Transverse colon (tissue), 4 donors: Measurements from ENCODE around the gene OR4M1. TPM values are rescaled to one million over a fixed set of nuclear protein-coding genes. Genes with fewer than 3 reads are reported as not detected.
"Not testable (repeated sequence)": the region's sequence is repeated elsewhere in the genome, so short reads cannot be mapped to it uniquely, and the experiment has no call there.

Source experiments
- DNase-seq: peaks from one replicate; pipeline ENCODE4 v3.0.0-alpha.2; 2019
- H3K27ac ChIP-seq, 4 donors: fragments of 200-600 bp; sonication (generic); 2 replicates each; pipeline ENCODE4 v1.5.1; 2016 to 2018; ENCODE audit warnings: inconsistent platforms in 4 of 4
- H3K27me3 ChIP-seq: fragments of 200-600 bp; sonication (generic); 2 replicates; pipeline ENCODE4 v1.5.1; 2017; ENCODE audit warnings: inconsistent platforms
- H3K36me3 ChIP-seq, 4 donors: fragments of 200-600 bp; sonication (generic); 2 replicates each; pipeline ENCODE4 v1.5.1; 2017 to 2019; ENCODE audit warnings: inconsistent platforms in 4 of 4
- H3K4me1 ChIP-seq, 4 donors: fragments of 200-600 bp; sonication (generic); 2 replicates each; pipeline ENCODE4 v1.5.1; 2017 to 2020; ENCODE audit warnings: inconsistent platforms in 4 of 4
- H3K4me3 ChIP-seq, 4 donors: fragments of 200-600 bp; sonication (generic); 1 replicate in 1 of 4; 2 replicates in 3 of 4; pipeline versions ENCODE4 v1.5.1 to v1.6.1; 2017 to 2019; ENCODE audit warnings: inconsistent platforms in 4 of 4
- H3K9me3 ChIP-seq, 2 donors: fragments of 200-600 bp; sonication (generic); 2 replicates each; pipeline ENCODE4 v1.5.1; 2017 to 2019; ENCODE audit warnings: inconsistent platforms in 2 of 2
- CTCF ChIP-seq, 5 experiments: fragments of 200-600 bp in 3 of 5; fragments of 450-650 bp in 2 of 5; sonication (generic) in 3 of 5; IDR thresholded peaks; 1 replicate in 2 of 5; 2 replicates in 3 of 5; pipeline ENCODE4 v1.5.1; 2016 to 2017; ENCODE audit warnings: antibody characterized with exemption in 5 of 5, inconsistent platforms in 3 of 5, mild to moderate bottlenecking in 2 of 5, moderate library complexity in 1 of 5
- EP300 ChIP-seq: sonication (generic); formaldehyde crosslinking; IDR thresholded peaks from one replicate; pipeline ENCODE4 v1.6.1; 2017; ENCODE audit warnings: antibody characterized with exemption, low read depth
- POLR2A ChIP-seq: fragments of 450-650 bp; IDR thresholded peaks from one replicate; pipeline ENCODE4 v1.6.1; 2016; ENCODE audit warnings: antibody characterized with exemption, mild to moderate bottlenecking, moderate library complexity
- POLR2AphosphoS5 ChIP-seq, 3 donors: sonication (generic); formaldehyde crosslinking; IDR thresholded peaks; one replicate each; pipeline ENCODE4 v1.6.1; 2016; ENCODE audit warnings: antibody characterized with exemption in 3 of 3
- WGBS, 2 donors: methylation state at CpG; one replicate each; pipeline ENCODE4 v1.1.5; 2018; ENCODE audit warnings: low coverage in 1 of 2; 5-methylcytosine and 5-hydroxymethylcytosine counted together
- in situ Hi-C, 4 donors: fragments of 200-750 bp; cut with MboI; loops; one replicate each; pipeline versions ENCODE4 v1.15.0 to v1.15.1; 2017; ENCODE audit warnings: low sequenced_read_pairs in 3 of 4, low pct_ligation_motif_present in 1 of 4, low pct_unique_long_range_greater_than_20kb in 1 of 4
- intact Hi-C: fragments of 100-400 bp; cut with DNase I; formaldehyde crosslinking; loops from one replicate; pipeline ENCODE4 v1.15.1; 2023; ENCODE audit warnings: low total_unique reads
- total RNA-seq, 4 donors: library from RNA; depleted of rRNA; stranded (reverse); fragments of >200 nt; gene quantifications; one replicate each; pipeline ENCODE4 v1.1.0, GENCODE V29; 2016

The OR4M1 gene
- total RNA-seq, 4 donors from 2014 or later, result not detected

DNA sequence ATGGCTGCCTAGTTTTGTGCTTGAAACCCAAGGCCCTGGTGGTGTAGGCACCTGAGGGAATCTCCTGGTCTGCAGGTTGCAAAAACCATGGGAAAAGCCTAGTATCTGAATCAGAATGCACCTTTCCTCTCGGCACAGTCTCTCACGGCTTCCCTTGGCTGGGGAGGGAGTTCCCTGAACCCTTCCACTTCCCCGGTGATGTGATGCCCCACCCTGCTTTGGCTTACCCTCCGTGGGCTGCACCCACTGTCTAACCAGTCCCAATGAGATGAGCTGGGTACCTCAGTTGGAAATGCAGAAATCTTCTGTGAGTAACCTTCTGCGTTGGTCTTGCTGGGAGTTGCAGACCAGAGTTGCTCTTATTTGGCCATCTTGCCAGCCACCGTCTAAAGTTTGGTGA lies 47.7 kb downstream of the OR4M1 start:
- H3K27me3 ChIP-seq, in situ Hi-C loops, H3K36me3 ChIP-seq, intact Hi-C loops, H3K27ac ChIP-seq, DNase-seq, H3K4me1 ChIP-seq, H3K4me3 ChIP-seq: not testable (repeated sequence)
- WGBS, 2 donors, result 45% methylated on average over 6 of the region's 6 CpGs; no CpG with 5 or more reads in 1 of the 2 donors
- H3K9me3 ChIP-seq, result peaks cover 0 to 16% of the 10 kb centered on the region in 2 donors

- Histone ChIP-seq H3K27ac (no peak overlapping the region), H3K36me3 (no peaks in the 10 kb centered on the region), H3K27me3 (no peaks in the 10 kb centered on the region), H3K4me1 (no peaks in the 10 kb centered on the region), H3K4me3 (no peak overlapping the region), H3K9me3 (peaks cover 0 to 14% of the 10 kb centered on the region in 2 donors)
- WGBS, 2 donors, result 50 to 65% methylated on average over 1 of the region's 1 CpG
- intact Hi-C loops, result no loop called here
- TF ChIP-seq EP300 (no peak), CTCF (IDR thresholded peaks at IDR 0.05) (no peak), POLR2A (no peak), POLR2AphosphoS5 (IDR thresholded peaks at IDR 0.05) (no peak)
- no peak for DNase-seq
- in situ Hi-C loops, result no loop called here
Measured at GRCh38 chr14:19823178-19823577, 49.9 kb downstream of the OR4M1 start.

DNA sequence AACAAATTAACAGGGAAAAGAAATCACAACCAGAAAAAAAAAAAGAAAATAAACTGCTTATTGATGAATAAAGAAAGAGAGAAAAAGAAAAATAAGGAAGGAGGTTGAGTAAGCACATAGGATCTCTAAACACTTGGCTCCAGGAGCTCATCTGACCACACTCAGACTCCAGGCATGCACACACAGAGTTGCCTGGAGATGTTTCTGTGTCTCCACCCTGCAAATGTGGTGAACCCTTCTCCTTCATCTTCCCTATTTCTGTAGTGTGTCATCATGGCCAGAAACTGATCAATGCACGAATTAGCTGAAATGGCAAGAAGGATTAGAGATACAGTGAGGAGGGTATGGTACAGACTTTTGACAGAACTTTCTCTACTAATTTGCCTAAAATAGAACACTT lies 50.5 kb downstream of the OR4M1 start:
- no peaks in the 10 kb centered on the region for H3K4me1 ChIP-seq

DNA sequence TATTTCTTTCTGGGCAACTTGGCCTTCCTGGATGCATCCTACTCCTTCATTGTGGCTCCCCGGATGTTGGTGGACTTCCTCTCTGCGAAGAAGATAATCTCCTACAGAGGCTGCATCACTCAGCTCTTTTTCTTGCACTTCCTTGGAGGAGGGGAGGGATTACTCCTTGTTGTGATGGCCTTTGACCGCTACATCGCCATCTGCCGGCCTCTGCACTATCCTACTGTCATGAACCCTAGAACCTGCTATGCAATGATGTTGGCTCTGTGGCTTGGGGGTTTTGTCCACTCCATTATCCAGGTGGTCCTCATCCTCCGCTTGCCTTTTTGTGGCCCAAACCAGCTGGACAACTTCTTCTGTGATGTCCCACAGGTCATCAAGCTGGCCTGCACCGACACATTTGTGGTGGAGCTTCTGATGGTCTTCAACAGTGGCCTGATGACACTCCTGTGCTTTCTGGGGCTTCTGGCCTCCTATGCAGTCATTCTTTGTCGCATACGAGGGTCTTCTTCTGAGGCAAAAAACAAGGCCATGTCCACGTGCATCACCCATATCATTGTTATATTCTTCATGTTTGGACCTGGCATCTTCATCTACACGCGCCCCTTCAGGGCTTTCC lies 54.4 kb downstream of the OR4M1 start:
- H3K9me3 ChIP-seq, H3K27me3 ChIP-seq, H3K36me3 ChIP-seq, DNase-seq, H3K4me3 ChIP-seq, intact Hi-C loops, H3K4me1 ChIP-seq, H3K27ac ChIP-seq, in situ Hi-C loops: not testable (repeated sequence)
- 71 to 72% methylated on average over 5 to 12 of the region's 12 CpGs for WGBS, 2 donors

More for the DNA sequence above, 50.5 kb downstream of the OR4M1 start:
- 33 to 40% methylated on average over 1 of the region's 1 CpG for WGBS, 2 donors
- in situ Hi-C loops (no loop called here), intact Hi-C loops (no loop called here)
- H3K27me3 ChIP-seq, result no peaks in the 10 kb centered on the region
- no peak overlapping the region for H3K4me3 ChIP-seq
- H3K9me3 ChIP-seq, result peaks cover 0 to 14% of the 10 kb centered on the region in 2 donors
- no peaks in the 10 kb centered on the region for H3K36me3 ChIP-seq
- DNase-seq, result no peak
- H3K27ac ChIP-seq, result no peak overlapping the region
- TF ChIP-seq POLR2A (no peak), POLR2AphosphoS5 (IDR thresholded peaks at IDR 0.05) (no peak), EP300 (no peak), CTCF (IDR thresholded peaks at IDR 0.05) (no peak)

DNA sequence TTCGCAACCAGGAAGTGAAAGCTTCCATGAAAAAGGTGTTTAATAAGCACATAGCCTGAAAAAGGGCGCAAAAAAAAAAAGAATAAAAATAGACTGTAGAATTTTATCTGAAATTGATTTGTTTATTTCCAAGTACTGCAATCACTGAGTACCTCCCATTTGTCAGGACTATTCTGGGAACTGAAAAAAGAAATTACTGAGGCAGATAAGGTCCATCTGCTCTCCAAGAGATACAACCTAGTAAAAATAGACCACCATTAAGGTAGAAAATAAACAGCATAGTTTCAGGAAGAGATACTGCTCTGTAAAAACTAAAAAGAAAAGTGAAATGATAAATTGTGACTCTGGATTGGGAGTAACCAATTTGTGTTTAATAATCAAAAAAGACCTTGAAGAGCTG lies 55.0 kb downstream of the OR4M1 start:
- Histone ChIP-seq H3K27me3 (no peaks in the 10 kb centered on the region), H3K4me1 (no peaks in the 10 kb centered on the region), H3K9me3 (peaks cover 0 to 10% of the 10 kb centered on the region in 2 donors), H3K4me3 (no peak overlapping the region), H3K27ac (no peak overlapping the region), H3K36me3 (no peaks in the 10 kb centered on the region)
- intact Hi-C loops, result no loop called here
- WGBS, 2 donors, result 75 to 94% methylated on average over 2 of the region's 2 CpGs
- TF ChIP-seq EP300 (no peak), POLR2A (no peak), POLR2AphosphoS5 (IDR thresholded peaks at IDR 0.05) (no peak), CTCF (IDR thresholded peaks at IDR 0.05) (no peak)
- DNase-seq, result no peak
- in situ Hi-C loops, result no loop called here

Other genes with a start within 250 kb of the OR4M1 start
- gene OR11H2, start 59.6 kb upstream of the OR4M1 start, total RNA-seq, result not detected
- not detected for gene OR4Q3, start 29.9 kb upstream of the OR4M1 start, total RNA-seq
- gene OR4N2, start 30.3 kb downstream of the OR4M1 start, total RNA-seq, result not detected
- gene OR4K2, start 101.6 kb downstream of the OR4M1 start, total RNA-seq, result not detected
- gene OR4K5, start 147.1 kb downstream of the OR4M1 start, total RNA-seq, result not detected
- gene OR4K1, start 157.4 kb downstream of the OR4M1 start, total RNA-seq, result not detected
- gene OR4K15, start 202.1 kb downstream of the OR4M1 start, total RNA-seq, result not detected
- gene OR4Q2, start 228.7 kb downstream of the OR4M1 start, total RNA-seq, result not detected
- not detected for gene OR4K14, start 245.8 kb downstream of the OR4M1 start, total RNA-seq